ENCODE measurements around the gene DEDD.
A peak's percentile ranks its signal among the peaks of the same experiment; 100 is the strongest.

DEDD gene

GRCh38 chr1:161172349-161172748, 39.9 kb upstream of the DEDD start:
- no peak overlapping the region for H3K4me3 ChIP-seq (ENCODE audit: low read depth, low read length)
- no peak for TF ChIP-seq CTCF (IDR thresholded peaks at IDR 0.05; ENCODE audit: low read depth, low read length)
- no peak for DNase-seq (ENCODE audit: low read depth)

GRCh38 chr1:161171696-161172095, 39.2 kb upstream of the DEDD start:
- no peak for DNase-seq (ENCODE audit: low read depth)
- TF ChIP-seq POLR2A (IDR thresholded peaks at IDR 0.05; ENCODE audit: extremely low read depth, insufficient read length) (no peak), MAX (IDR thresholded peaks at IDR 0.05; ENCODE audit: low read depth, low read length) (no peak), CTCF (IDR thresholded peaks at IDR 0.05; ENCODE audit: low read depth, low read length) (no peak), MYC (IDR thresholded peaks at IDR 0.05; ENCODE audit: low read depth, low read length) (no peak)
- no peak overlapping the region for H3K4me3 ChIP-seq (ENCODE audit: low read depth, low read length)

- DNase-seq (ENCODE audit: low read depth): no peak
- no peak overlapping the region for H3K4me3 ChIP-seq (ENCODE audit: low read depth, low read length)
- peak; percentile 16 for TF ChIP-seq CTCF (IDR thresholded peaks at IDR 0.05; ENCODE audit: low read depth, low read length)
- no peak for TF ChIP-seq POLR2A (IDR thresholded peaks at IDR 0.05; ENCODE audit: extremely low read depth, insufficient read length)
Measured at GRCh38 chr1:161171191-161171590, 38.7 kb upstream of the DEDD start.

GRCh38 chr1:161168906-161169305, 36.4 kb upstream of the DEDD start:
- H3K4me3 ChIP-seq (ENCODE audit: low read depth, low read length): no peak overlapping the region
- no peak for DNase-seq (ENCODE audit: low read depth)
- TF ChIP-seq POLR2A (IDR thresholded peaks at IDR 0.05; ENCODE audit: extremely low read depth, insufficient read length): no peak
- TF ChIP-seq MAX (IDR thresholded peaks at IDR 0.05; ENCODE audit: low read depth, low read length): no peak
- no peak for TF ChIP-seq MYC (IDR thresholded peaks at IDR 0.05; ENCODE audit: low read depth, low read length)
- no peak for TF ChIP-seq CTCF (IDR thresholded peaks at IDR 0.05; ENCODE audit: low read depth, low read length)

GRCh38 chr1:161166669-161167548, 34.4 kb upstream of the DEDD start:
- H3K4me3 ChIP-seq (ENCODE audit: low read depth, low read length): peak overlapping the region; percentile 75
- no peak for TF ChIP-seq MAX (IDR thresholded peaks at IDR 0.05; ENCODE audit: low read depth, low read length)
- no peak for TF ChIP-seq POLR2A (IDR thresholded peaks at IDR 0.05; ENCODE audit: extremely low read depth, insufficient read length)
- no peak for TF ChIP-seq MYC (IDR thresholded peaks at IDR 0.05; ENCODE audit: low read depth, low read length)
- no peak for TF ChIP-seq CTCF (IDR thresholded peaks at IDR 0.05; ENCODE audit: low read depth, low read length)
- DNase-seq (ENCODE audit: low read depth): peak; percentile 41

All from NB4 (cell line).